GM21528 (cell line): ENCODE data around the gene PRR23B.
"Not testable (repeated sequence)": the region's sequence is repeated elsewhere in the genome, so short reads cannot be mapped to it uniquely, and the experiment has no call there.

Experiments
- ATAC-seq: cut with Tn5 transposase; IDR thresholded peaks from one replicate; pipeline ENCODE4 v1.9.1; 2021; ENCODE audit warnings: mild to moderate bottlenecking, moderate library complexity; ENCODE audit not compliant: unreplicated experiment, low FRiP score

Gene PRR23B

GRCh38 chr3:139020868-139021234 lies at the start of gene PRR23B:
Gene PRR23B (minus strand): TSS chr3:139020926. CDS start chr3:139020661, 265 bp downstream.
- no peak for ATAC-seq

DNA sequence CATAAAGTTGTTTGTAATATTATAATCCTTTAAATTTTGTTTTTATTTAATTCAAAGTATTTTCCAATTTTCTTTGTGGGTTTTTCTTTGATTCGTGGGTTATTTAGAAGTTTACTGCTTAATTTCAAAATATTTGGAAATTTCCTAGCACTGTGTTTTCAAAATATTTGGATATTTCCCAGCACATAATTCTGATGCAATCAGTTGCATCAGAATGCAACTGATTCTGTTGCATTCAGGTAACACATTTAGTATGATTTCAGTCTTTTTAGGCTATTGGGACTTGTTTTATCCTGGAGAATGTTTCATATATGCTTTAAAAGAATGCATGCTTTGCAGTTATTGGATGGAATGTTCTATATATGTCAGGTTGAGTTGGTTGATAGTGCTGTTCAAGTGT lies 42.2 kb upstream of the PRR23B start:
- no peak for ATAC-seq

DNA sequence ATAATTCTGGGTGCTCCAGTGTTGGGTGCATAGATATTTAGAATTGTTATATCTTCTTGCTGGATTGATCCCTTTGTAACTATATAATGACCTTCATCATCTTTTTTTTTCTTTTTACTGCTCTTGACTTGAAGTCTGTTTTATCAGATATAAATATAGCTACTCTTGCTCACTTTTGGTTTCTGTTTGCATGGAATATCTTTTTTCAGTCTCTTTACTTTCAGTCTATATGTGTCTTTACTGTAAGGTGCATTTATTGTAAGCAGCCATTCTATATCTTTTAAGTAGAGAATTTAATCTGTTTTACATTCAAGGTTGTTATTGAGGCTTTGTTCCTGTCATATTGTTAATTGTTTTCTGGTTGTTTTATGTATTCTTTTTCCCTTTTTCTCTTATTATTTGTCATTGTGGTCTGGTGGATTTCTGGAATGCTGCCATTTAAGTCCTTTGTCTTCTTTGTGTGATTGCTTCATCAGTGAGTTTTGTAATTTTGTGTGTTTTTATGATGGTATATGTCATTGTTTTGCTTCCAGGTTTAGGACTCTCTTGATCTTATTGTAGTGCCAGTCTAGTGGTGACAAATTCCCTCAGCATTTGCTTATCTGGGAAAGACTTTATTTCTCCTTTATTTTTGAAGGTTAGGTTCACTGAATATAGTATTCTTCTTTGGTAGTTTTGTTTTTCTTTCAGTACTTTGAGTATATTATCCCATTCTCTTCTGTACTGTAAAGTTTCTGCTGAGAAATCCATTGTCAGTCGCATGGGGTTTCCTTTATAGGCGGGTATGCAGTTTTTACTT lies 32.3 kb upstream of the PRR23B start:
- ATAC-seq = no peak

GRCh38 chr3:139044366-139045210 lies 23.9 kb upstream of the PRR23B start, which contains the start of gene PRR23C:
Gene PRR23C (minus strand): TSS chr3:139044892. CDS start chr3:139044620, 272 bp downstream.
- ATAC-seq = no peak

DNA sequence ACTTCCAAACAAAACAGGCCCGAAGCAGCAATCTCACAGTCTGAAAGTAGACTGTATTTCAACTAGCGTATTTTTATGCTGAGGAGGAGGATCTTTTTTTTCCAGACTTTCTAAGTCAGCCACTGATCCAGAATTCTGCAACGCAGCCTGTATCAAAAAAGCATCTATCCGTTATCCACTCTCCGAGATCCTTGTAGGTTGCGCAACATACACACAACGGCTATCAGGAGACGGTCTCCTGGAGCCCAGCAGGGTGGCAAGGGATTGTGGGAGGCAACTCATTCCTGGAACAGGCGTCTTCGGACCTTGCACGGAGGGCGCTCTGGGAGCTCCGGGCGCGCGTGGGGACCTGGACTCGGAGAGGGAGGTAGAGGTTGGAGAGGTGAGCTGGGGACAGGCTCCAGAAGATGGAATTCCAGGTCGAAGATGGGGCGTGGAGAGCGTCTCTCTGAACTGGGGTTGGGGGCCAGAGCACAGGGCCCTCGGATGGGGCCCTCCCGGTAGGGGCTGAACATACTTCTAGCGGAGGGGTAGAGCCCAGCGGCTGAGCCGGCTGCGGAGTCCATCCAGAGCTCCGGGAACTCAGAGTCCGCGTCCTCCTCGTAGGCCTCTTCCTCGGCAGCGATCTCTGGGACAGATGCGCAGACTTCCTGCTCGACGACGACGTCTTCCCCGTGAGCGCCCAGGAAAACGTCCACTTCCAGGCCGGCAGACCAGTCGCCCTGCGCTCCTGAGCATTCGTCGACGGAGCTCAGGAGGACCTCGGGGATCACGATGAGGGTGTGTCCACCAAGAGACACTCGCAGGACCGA lies 23.0 kb upstream of the PRR23B start:
- no peak for ATAC-seq

GRCh38 chr3:139037478-139037877 lies 16.8 kb upstream of the PRR23B start:
- no peak for ATAC-seq

DNA sequence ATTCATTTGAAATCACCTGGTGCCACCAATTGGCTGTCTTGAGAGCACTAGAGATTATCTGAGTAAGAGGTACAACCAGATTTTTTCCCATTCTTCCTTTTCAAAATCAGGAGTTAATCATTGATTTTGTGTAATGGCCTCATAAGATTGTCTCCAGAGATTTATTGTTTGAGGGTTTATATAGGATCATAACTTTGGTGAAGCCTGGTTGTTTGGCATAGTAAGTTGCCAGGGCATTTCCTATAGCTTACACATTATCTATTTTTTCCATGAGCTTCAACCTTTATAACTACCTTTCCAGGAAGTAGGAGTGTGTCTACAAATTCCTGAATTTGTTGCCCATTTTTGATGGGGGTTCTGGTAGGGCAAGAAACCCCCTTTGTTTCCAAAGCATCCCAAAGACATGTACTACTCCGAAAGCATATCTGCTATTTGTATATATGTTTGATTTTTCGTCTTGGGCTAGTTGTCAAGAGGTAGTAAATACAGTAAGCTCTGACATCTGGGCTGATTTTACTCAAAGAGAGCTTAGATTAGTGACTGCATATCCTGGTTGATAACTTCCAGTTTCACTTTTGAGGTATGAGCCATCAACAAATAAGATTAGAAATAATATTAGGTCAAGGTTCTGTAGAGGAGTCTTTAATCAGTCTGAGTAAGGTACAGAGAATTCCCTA lies 11.7 kb upstream of the PRR23B start:
- no peak for ATAC-seq

DNA sequence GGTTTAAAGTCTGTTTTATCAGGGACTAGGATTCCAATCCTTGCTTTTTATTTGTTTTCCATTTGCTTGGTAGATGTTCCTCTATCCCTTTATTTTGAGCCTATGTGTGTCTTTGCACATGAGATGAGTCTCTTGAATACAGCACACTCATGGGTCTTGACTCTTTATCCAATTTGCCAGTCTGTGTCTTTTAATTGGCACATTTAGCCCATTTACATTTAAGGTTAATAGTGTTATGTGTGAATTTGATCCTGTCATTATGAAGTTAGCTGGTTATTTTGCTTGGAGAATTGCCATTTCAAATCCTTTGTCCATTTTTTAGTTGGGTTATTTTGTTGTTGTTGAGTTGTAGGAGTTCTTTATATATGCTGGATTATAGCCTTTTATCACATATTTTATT lies 9.8 kb upstream of the PRR23B start:
- not testable (repeated sequence) for ATAC-seq

GRCh38 chr3:139024968-139025367 lies 4.2 kb upstream of the PRR23B start:
- no peak for ATAC-seq

GRCh38 chr3:139020036-139020867 lies 474 bp downstream of the PRR23B start:
- no peak for ATAC-seq

- no peak for ATAC-seq
Measured at GRCh38 chr3:139016430-139017048, 4.2 kb downstream of the PRR23B start.

- ATAC-seq = no peak
Measured at GRCh38 chr3:139006051-139006716, 14.5 kb downstream of the PRR23B start, which contains the start of gene PRR23A. Gene PRR23A (minus strand): TSS chr3:139006268. CDS start chr3:139006268, 0 bp downstream.

GRCh38 chr3:139005356-139005993 lies 15.3 kb downstream of the PRR23B start:
- ATAC-seq = no peak

DNA sequence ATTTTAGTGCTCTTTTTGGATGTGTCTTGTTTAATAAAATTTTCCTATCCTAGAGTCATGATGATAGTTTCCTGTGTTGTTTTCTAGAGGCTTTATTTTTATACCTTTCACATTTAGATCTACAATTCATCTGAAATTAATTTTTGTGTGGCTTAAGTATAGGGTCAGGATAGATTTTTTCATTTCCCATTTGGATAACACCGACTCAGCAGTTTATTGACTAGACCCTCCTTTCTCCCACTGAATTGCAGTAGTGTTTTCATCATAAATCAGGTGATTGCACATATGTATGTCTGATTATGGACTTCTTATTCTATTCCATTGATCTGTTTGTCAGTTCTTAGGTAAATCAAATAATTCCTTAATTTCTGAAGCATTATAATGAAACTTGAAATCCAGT lies 25.0 kb downstream of the PRR23B start:
- ATAC-seq = no peak

DNA sequence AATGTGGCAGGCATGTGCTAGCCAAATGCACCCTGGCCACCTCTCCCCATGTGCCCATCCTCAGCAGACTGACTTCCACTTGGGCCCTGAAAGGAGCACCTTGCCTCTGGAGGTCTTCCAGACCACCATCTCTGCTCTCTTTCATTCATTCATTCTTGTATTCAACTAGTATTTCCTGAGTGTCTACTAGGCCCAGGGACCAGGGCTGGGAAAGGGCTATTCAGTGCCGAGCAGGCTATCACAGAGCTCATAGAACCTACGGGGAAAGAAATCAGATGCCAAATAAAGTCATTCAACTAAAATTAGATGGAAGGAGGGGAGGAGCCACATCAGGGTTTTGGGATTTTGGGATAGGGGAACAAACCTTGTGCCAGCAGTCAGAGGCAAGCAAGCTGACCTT lies 33.5 kb downstream of the PRR23B start:
- no peak for ATAC-seq

GRCh38 chr3:138985932-138986331 lies 34.8 kb downstream of the PRR23B start:
- no peak for ATAC-seq

GRCh38 chr3:138984816-138985215 lies 35.9 kb downstream of the PRR23B start:
- no peak for ATAC-seq

- no peak for ATAC-seq
Measured at GRCh38 chr3:138976047-138976446, 44.7 kb downstream of the PRR23B start.
